ENCODE data around the gene MEPE. TPM values are rescaled to one million over a fixed set of nuclear protein-coding genes. Genes with fewer than 3 reads are reported as not detected.

MEPE gene
- total RNA-seq, 2 donors from 2014 or later, result not detected

GRCh38 chr4:87895964-87896621, 63.3 kb downstream of the MEPE start:
- WGBS, result 58% methylated on average over 8 of the region's 8 CpGs
- TF ChIP-seq CTCF (IDR thresholded peaks at IDR 0.05), result no peak
- TF ChIP-seq POLR2A (IDR thresholded peaks at IDR 0.05), result no peak
- TF ChIP-seq POLR2AphosphoS5 (IDR thresholded peaks at IDR 0.05), result no peak
- no peaks in the 10 kb centered on the region for H3K4me1 ChIP-seq (replicated peaks)
- intact Hi-C loops (cut with DNase I), result no loop called here
- no peaks in the 10 kb centered on the region for H3K36me3 ChIP-seq
- H3K9me3 ChIP-seq, result no peaks in the 10 kb centered on the region
- no peak for DNase-seq (ENCODE audit: low spot score)
- H3K27me3 ChIP-seq (replicated peaks; ENCODE audit: insufficient read depth), result no peaks in the 10 kb centered on the region
- no peak overlapping the region for H3K27ac ChIP-seq
- H3K4me3 ChIP-seq, result no peak overlapping the region

Other genes with a start within 250 kb of the MEPE start
- gene DSPP, start 224.4 kb upstream of the MEPE start, total RNA-seq, result not detected
- gene DMP1, start 182.7 kb upstream of the MEPE start, total RNA-seq, result not detected
- not detected for gene IBSP, start 33.4 kb upstream of the MEPE start, total RNA-seq
- 10 to 100 TPM in 1 of 2 donors, 1 to 10 TPM in 1; 6.4 to 52.0 TPM for gene SPP1, start 142.7 kb downstream of the MEPE start, total RNA-seq
- gene PKD2, start 174.7 kb downstream of the MEPE start, total RNA-seq, result 10 to 100 TPM; 19.0 to 40.3 TPM

Measured in prostate gland (tissue), 2 donors.